GM21723 (cell line): ENCODE data around the gene SAXO2.
"Not testable (repeated sequence)": the region's sequence is repeated elsewhere in the genome, so short reads cannot be mapped to it uniquely, and the experiment has no call there.

Experiments
- ATAC-seq: cut with Tn5 transposase; IDR thresholded peaks from one replicate; pipeline ENCODE4 v1.9.1; 2021; ENCODE audit warnings: mild to moderate bottlenecking, moderate library complexity; ENCODE audit not compliant: unreplicated experiment

Gene SAXO2

DNA sequence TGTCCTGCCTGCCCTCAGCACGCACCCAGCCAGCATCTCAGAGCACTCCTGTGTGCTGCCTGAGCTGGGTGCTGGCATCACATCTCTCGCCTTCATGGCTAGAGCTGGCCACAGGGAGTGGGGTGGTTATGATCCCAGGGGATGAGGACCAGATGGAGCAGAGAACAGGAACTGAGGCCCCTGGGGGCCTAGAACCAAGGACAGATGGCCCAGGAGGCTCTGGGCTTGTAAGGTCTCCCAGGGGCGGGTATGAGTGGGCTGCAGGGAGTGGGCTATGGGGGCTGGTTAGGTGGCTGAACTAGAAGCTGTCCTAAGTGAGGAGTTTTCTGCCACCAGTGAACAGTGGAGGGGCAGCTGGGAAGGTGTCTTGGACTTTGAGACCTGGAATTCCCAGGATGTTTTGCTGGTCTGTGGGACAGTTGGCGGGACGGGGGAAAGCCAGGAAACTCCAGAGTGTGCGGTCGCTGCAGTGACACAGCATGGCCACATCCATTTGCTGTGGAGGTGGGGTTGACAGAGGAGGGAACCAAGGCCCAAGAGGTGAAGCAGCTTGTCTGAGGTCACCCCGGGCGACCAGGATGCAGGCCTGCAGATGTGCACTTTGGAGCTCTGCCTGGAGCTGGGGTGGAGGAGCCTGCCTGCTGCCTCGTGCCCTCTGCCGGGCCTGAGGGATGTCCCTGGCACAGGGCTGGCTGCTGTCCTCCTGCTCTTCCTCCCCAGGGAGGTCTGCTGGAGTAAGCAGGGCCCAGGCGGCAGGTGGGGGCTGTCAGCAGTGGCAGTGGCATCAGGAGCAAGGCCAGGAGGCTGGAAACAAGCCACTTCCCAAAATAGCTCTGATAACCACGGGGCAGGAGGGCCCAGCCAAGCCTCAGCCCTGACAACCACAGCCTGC, 70.3 kb downstream of the SAXO2 start:
- not testable (repeated sequence) for ATAC-seq

DNA sequence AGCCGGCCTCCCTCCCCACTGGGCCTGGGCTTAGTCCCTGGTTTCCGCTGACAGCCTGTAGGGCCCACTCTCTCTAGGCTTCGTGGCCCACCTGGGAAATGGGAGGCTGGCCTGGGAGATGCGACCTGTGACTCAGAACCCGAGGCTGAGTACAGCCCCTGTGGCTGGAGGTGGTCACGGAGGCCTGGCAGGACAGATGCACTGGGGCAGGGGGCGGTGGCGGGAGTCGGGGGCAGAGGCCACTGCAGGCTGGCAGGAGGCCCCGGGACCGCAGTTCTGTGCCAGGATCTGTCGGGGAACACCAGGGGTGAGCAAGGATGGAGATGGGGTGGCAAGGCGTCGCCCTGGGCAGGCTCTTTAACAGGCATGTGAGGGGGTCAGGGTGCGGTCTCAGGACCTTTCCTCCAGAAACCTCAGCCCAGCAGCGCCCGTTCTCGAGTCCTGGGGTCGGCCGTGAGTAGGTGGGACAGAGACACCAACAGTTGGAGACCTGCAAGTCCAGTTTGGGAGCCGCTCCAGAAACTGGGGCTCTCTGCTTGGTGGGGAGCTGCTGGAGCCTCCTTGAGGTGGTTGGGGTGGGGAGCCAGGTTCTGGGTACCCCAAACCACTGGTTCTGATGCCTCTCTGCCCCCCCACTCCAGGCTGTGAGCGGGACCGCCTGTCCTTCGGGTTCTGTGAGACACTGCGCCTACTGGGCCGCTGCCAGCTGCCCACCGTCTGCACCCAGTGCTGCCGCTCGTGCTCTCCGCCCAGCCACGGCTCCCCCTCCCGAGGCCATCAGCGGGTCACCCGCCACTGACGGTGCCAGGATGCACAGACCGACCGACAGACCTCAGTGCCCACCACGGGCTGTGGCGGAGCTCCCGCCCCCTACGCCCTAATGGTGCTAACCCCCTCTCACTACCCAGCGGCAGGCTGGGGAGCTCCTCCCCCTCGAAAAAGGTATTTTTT, 71.3 kb downstream of the SAXO2 start:
- ATAC-seq: not testable (repeated sequence)
